GM19324 (cell line): ENCODE measurements around the gene CDC42BPA.

Experiments
- ATAC-seq: cut with Tn5 transposase; IDR thresholded peaks from one replicate; pipeline ENCODE4 v1.9.1; 2021; ENCODE audit warnings: mild to moderate bottlenecking, moderate library complexity; ENCODE audit not compliant: unreplicated experiment, low FRiP score

Gene CDC42BPA

GRCh38 chr1:227215863-227216510, 102.3 kb downstream of the CDC42BPA start:
- no peak for ATAC-seq

DNA sequence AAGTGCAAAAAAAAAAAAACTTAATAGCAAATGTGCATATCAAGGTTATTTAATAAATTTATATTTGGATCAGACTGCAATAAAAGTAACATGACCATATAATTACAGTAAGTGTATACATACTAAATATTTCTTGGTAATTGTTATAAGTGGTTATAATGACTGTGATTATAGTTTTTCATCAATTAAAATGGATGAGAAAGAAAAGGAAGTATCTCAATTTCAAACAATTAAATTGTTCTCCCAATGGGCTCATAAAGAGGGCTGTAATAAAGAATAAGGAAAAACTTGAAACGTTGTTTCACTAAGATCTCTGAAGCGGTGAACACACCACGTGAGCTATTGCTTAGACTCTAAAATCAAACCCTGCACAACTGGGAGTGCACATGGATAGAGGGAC, 104.1 kb downstream of the CDC42BPA start:
- ATAC-seq: no peak

DNA sequence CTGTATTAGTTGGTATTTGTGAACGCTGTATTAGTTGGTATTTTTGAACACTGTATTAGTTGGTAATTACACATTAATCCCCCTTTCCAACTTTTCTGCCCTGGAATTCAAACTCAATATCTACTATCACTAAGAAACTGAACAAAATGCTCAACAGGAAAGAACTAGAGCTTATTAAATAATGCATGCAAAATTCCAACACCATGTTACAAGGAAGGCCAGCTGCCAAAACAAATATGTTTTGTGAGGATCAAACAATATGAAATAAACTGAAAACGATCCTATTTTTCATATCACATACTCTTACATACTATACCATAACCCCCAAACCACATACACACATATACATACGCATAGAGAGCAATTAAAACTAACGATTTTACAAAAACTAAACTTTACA, 104.9 kb downstream of the CDC42BPA start:
- no peak for ATAC-seq

GRCh38 chr1:227212164-227212563, 106.1 kb downstream of the CDC42BPA start:
- no peak for ATAC-seq

GRCh38 chr1:227210604-227211003, 107.7 kb downstream of the CDC42BPA start:
- ATAC-seq: no peak

DNA sequence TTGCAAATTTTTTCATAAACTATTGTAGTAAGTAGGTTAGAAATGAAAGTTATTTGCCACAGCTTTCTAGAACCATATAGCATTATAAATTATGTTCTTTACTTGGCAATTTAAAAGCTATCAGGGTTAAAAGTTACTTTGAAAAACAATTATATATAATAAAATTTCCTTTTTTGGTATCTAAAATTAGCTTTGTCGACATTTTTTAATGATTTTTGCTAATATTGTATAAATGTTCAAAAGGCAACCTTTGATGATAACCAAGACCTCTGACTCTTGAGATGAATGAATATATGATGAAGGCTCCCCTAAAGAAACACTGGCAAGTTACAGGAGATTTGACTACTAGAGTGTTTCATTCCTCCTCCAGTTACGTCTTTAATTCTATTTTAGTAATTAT, 121.2 kb downstream of the CDC42BPA start:
- no peak for ATAC-seq

DNA sequence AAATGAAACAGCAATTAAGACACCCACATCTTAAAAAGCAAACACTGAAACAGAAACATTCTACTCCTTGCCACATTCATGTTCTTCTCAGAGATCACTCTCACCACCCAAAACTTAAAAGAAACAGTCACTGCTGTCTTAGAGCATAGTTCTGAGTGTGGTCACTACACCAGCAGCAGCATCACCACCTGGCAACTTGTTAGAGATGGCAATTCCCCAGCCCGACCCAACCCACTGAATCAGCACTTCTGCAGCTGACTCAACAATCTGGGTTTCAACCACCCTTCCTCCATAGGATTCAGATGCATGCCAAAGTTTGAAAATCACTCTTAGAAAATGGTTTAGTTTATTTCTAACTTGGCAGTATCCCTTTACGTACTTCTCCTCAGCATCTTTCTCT, 126.1 kb downstream of the CDC42BPA start:
- ATAC-seq: peak; percentile 81

DNA sequence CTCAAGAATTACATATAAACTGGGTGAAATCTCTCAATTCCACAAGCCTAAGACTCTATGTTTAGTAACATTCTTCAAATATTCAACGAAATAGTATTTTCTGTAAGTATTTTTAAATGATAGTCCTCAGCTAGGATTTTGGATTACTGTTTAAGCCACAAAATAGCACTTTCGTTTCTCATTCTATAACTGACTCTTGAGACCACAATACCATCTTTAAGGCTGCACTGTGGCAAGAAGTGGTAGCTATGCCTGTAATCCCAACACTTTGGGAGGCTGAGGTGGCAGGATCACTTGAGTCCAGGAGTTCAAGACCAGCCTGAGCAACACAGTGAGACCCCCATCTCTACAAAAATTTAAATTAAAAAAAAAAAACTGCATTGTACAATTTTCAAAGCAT, 126.7 kb downstream of the CDC42BPA start:
- peak; percentile 77 for ATAC-seq

DNA sequence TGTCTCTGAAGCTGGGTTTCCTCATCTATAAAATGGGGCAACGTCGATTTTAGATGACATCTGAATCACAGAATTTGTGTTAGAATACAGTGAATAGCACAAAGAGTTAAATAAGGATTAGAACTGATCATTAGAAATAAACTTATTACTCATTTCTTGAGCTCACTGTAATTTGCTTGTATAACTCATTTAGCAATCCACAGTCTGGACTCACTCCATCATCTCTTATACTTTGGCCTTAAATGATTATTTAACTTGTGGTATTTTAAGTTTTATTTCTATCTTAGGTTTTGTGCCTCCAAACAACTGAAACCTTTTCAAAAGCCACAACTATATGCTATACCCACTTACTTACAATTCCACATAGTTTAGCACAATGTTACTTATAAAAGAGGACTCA, 128.0 kb downstream of the CDC42BPA start:
- ATAC-seq: no peak

- no peak for ATAC-seq
Measured at GRCh38 chr1:227185291-227185690, 133.0 kb downstream of the CDC42BPA start.

DNA sequence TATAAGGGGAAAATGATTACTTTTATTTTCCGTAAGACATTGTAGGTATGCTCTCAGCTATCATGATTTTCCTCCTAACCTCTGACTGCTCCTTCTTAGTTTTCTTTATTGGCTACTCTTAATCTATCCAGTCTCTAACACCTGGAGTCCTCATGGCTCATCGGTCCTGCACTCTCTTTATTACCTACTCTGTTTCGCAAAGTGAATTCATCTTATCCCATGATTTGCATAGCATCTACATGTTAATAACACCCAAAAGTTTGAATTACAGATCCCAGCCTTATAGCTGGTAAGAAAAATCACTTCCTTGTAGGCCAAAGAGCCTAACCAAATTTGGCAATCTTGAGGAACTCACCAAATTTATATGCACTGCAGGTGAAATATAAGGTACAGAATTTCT, 136.3 kb downstream of the CDC42BPA start:
- ATAC-seq: no peak

- ATAC-seq: no peak
Measured at GRCh38 chr1:227175611-227176010, 142.7 kb downstream of the CDC42BPA start.

DNA sequence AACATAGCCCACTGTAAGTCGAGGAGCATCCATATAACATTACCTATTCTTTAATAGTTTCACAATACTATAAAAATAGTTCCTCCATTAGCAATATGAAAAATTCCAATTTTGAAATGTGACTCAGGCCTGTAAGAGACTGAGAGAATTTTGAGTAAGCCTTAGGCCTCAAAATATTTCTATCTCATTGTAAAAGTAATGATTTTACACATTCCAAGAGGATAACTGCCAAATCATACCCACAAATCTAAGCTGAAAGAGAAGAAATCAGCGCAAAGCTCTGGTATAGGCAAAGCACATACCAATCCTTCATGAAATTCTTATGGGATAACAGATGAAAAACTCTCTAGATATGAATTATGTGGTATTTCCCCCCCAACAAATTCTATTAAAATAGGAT, 144.1 kb downstream of the CDC42BPA start:
- ATAC-seq: no peak

GRCh38 chr1:227170361-227171166, 147.7 kb downstream of the CDC42BPA start:
- no peak for ATAC-seq

DNA sequence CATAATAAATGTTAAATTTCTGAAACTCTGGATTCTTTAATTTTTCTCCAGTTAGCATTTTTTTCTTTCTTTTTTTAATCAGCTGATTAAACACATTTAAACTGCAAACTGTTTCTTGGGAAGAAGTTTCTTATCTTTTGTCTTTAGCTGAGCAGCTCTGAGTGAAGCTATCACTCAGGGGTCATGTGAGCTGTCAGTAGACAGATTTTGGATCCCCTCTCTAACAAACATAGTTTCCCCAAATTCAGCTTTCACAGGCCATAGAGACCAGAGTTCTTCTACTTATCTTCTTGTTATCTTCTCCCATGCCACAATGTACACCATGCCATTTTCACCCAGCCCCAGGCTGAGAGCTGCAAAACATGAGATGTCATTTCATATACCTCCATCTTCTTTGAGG, 148.9 kb downstream of the CDC42BPA start:
- ATAC-seq: no peak

GRCh38 chr1:227167276-227168101, 150.8 kb downstream of the CDC42BPA start:
- ATAC-seq: no peak

- no peak for ATAC-seq
Measured at GRCh38 chr1:227166559-227166958, 151.7 kb downstream of the CDC42BPA start.

DNA sequence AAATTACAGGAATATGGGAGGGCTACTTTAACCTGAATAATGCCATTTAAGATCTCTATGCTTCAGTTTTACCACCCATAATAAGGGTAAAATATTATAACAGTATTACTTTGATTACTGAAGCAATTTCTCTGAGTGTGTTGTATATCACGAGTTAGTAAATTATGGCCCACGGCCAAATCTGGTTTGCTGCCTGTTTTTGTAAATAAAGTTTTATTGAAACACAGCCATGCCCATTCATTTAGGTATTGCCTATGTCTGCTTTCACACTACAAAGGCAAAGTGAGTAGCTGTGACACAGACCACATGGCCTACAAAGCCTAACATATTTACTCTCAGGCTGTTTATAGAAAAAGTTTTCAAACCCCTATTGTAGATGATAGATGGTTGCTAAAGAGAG, 156.8 kb downstream of the CDC42BPA start:
- ATAC-seq: no peak

- ATAC-seq: no peak
Measured at GRCh38 chr1:227156520-227156919, 161.8 kb downstream of the CDC42BPA start.

- ATAC-seq: no peak
Measured at GRCh38 chr1:227155688-227156087, 162.6 kb downstream of the CDC42BPA start.

DNA sequence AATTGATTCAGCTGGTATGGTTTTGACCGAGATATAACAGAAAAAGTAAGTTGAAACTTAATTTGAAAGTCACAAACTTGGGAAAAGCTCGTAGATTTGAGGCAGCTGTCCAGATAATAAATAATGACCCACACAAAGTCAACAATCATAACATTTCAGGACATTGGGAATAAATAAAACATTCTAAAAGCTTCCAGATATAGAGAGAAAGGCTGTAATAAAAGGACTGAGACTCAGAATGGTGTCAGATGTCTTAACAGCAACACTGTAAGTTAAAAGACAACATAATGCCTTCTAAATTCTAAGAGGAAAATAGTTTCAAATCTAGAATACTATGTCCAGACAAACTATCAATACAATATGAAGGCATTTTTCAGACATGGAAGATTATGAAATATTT, 163.3 kb downstream of the CDC42BPA start:
- ATAC-seq: no peak
